A549 treated with CORT108297 at 1 μM for 4 hours (cell line): ENCODE data around the gene FBXO22. TPM values are rescaled to one million over a fixed set of nuclear protein-coding genes. Genes with fewer than 3 reads are reported as not detected.

Source experiments
- total RNA-seq: library from RNA; stranded (reverse); fragments of 200-300 nt; extraction: Qiagen RNA extraction; gene quantifications from 5 replicates; pipeline ENCODE4 v1.2.3, GENCODE V29; 2022

The FBXO22 gene
- total RNA-seq, result 79.9 to 91.3 TPM (median 82.3 TPM) in 5 replicates

GRCh38 chr15:75903331-75904239, at the start of gene FBXO22:
FBXO22 (plus strand) TSS chr15:75903878; CDS start chr15:75903964, 86 bp downstream.

Other genes with a start within 250 kb of the FBXO22 start
- 0.06 to 0.12 TPM (median 0.10 TPM) in 5 replicates for gene CSPG4, start 191.0 kb upstream of the FBXO22 start, total RNA-seq
- 33.7 to 41.8 TPM (median 38.6 TPM) in 5 replicates for gene UBE2Q2, start 60.4 kb upstream of the FBXO22 start, total RNA-seq
- gene NRG4, start 108.5 kb downstream of the FBXO22 start, total RNA-seq, result 0.63 to 2.5 TPM (median 1.1 TPM) in 5 replicates
- 0.05 to 0.13 TPM (median 0.09 TPM) in 4 of 5 replicates, not detected in the other for gene TMEM266, start 156.1 kb downstream of the FBXO22 start, total RNA-seq